HL-60 (cell line): ENCODE measurements around the gene MRPS2.

Source experiments
- CTCF ChIP-seq: IDR thresholded peaks from one replicate; pipeline ENCODE4 v1.5.1; 2011; ENCODE audit warnings: low read length, control low read depth, inconsistent platforms; ENCODE audit not compliant: insufficient read depth
- GABPA ChIP-seq: IDR thresholded peaks from 2 replicates; pipeline ENCODE4 v1.6.1; 2012; ENCODE audit warnings: low read depth

GRCh38 chr9:135513351-135513846, 12.9 kb downstream of the MRPS2 start:
- TF ChIP-seq CTCF (no peak), GABPA (no peak)
